HG03196 (cell line): ENCODE results near the gene CSNK1D.

Experiments
- ATAC-seq: cut with Tn5 transposase; IDR thresholded peaks from one replicate; pipeline ENCODE4 v1.9.1; 2021; ENCODE audit not compliant: unreplicated experiment

The CSNK1D gene

DNA sequence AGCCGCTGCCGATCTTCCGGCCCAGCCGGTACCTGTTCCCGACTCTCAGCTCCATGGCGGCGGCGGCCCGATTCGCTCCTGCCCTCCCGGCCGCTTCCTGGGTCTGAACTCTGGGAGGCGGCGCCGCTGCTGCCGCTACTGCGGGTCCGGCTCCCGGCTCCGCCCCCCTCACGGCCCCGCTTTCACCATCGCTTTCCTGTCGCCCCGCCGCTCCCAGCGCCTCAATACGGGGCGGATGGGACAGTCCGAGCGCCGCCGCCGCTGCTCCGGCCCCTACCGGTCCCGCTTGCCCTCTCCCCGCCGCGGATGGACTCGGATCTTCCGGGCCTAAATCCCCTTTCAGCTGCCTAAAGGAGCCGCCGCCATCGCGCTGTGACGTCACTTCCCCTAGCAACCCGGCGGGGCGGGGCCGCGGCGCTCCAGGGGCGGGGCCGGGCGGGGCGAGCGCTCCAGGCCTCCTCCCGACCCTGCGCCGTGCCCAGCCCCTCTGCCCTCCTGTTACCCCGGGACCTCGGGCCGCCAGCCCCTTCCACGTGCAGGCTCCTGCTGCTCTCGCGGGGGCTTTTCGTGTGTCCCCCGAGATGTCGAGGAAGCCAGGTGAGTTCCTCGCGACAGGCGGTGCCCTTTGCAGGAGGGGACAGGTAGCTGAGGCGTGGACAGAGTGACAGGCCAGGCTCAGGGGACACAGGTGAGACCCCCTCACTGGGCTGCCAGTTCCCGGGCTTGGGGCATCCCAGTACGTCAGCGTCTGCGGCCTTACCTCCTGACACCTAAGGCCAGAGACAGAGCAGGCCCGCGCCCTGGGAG is at the start of gene CSNK1D:
CSNK1D (minus strand) TSS at position 374 of the 807 bp plus-strand sequence; CDS start at position 55, 319 bp downstream.
- peak; percentile 71 for ATAC-seq

DNA sequence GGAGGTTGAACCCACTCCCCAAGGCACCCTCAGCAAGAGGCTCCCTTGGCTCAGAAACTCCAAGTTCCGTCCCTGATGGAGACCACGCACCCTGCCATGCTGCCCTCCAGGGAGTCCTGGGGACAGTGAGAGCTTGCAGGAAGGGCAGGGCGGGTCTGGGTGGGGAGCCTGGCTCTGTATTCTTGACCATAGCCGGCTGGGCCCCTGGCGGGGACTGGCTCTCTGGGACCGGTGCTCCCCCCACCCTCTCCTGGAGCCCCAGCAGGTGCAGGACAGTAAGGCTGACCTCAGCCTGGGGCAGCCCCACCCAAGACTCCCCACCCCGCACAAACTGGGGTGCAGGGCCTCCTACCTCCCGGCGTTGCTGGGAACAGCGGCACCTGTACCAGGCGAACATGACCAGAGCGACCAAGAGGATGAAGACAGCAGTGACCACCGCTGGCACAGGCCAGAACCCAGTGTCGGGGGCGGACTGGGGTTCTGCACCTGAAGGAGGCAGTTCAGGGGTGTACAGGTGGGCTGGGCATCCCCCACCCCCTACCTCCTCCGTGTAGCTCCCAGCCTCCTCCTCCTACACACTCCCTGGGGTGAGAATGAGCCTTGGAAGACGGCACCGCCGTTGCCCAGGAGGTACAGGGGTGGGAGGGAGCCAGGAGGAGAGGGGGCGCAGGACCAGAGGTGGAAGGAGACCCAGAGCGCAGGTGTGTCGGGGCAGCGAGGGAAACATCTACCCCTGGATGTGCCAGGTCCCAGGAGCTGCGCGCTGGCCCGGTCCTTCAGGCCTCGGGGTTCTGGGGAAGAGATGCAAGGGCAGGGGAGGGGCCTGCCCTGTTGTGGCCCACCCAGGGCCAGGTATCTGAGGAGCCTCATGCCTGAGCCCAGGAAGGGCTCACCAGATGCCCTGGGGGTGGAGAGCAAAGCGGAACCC is 49.3 kb upstream of the CSNK1D start:
- no peak for ATAC-seq

DNA sequence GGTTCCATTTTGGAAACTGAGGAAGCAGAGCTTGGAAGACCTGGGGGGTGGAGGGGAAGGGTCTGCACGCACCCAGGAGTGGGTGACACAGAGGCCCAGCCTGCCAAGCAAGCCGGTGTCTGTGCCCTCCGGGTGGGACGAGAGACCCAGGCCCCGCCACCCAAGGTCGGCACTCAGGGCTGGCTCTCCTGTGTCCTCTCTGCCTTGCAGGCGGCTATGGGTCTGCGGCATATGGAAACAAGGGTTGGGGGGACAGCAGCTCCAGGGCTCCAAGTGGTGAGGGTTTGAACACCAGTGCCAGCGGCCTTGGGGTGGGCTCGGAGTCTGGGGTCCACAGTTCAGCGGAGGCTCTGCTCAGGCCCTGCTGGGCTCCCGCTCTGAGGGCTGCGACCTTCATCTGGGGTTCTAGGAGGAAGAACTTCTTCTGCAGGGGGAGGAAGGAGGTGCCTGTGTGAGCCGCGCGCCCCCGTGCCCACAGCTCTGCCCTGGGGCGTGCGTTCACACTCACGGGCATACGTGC is 48.5 kb upstream of the CSNK1D start:
- no peak for ATAC-seq

DNA sequence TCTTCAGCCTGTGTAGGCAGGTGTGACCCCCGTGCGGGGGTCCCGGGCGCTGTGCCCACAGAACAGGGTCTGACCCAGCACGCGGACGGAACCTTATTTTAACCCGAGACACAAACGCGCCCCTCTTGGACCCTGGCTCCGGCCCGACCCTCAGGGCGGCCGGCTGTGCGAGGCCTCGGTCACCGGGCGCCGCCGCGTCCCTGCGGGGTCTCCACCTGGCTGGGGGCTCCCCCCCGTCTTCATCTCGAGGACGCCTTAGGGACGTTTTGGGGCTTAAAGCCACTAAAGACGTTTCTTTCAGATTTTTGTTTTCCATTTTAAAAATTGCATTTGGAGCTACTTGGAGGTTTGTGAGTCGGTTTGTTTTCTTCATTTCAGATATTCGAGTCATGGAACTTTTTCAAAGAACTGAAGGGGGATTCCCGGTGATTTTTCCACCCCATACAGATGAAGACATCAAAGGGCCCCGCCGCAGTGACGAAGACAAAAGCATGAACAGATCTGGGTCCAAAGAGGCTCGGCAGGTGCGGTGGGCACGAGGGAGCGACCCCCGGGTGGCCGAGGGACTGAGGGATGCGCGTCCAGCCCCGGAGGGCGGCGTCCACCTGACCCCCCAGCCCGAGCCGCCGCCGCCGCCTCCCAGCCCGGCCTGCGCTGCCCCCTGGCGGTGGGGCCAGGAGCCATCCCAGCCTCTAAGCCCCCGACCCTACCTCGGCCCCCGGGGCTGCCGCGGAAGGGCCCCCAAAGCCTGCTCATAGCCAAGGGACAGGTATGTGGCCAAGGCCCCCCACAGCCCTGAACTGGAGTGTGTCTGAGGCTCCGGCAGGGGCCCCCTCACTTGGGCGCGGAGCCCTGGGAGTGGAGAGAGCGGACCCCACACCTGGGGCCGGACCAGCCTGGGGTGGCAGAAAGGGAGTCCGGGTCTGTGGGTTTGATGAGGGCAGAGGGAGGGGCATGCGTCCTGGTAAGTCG is 47.7 kb upstream of the CSNK1D start:
- no peak for ATAC-seq

DNA sequence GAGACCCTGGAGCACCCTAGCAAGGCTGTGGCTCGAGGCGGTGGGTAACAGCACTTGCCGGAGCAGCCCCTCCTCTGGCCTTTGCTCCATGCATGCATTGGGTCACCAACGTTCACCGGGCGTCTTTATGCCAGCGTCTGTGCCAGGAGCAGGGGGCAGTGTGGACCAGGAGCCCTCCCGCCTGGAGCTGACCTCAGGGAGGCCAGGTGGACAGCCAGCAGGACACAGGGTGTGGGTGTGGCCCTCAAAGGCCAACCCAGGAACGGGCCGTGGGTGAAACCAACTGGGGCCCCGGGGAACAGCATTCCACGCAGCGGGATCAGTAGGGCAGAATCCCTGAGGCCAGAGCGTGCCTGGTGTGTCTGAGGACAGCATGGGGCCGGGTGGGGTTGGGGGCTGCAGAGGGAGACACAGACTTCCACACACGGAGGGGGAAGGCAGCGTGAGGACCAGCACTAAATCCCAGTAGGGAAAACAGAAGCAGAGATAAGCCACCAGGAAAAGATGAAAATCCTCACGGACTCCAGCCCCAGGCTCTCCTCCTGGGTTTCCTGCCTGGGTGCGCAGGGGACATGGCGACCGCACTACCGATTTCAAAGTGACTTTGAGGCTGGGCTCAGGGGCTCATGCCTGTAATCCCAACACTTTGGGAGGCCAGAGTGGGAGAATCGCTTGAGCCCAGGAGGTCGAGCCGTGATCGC is 46.8 kb upstream of the CSNK1D start:
- no peak for ATAC-seq

DNA sequence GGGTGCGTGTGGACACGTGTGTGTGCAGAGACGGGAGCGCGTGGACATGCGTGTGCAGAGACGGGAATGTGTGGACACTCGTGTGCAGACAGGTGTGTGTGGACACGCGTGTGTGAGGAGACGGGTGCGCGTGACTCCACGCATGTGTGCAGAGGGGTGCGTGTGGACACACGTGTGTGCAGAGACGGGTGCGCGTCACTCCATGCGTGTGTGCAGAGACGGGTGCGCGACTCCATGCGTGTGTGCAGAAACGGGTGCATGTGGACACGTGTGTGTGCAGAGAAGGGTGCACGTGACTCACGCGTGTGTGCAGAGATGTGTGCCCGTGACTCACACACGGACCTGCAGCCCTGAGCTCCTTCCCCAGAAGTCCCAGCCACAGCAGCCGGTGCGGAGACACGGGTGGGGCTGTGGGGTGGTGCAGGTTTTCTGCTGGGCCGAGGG is 46.1 kb upstream of the CSNK1D start:
- ATAC-seq = no peak

DNA sequence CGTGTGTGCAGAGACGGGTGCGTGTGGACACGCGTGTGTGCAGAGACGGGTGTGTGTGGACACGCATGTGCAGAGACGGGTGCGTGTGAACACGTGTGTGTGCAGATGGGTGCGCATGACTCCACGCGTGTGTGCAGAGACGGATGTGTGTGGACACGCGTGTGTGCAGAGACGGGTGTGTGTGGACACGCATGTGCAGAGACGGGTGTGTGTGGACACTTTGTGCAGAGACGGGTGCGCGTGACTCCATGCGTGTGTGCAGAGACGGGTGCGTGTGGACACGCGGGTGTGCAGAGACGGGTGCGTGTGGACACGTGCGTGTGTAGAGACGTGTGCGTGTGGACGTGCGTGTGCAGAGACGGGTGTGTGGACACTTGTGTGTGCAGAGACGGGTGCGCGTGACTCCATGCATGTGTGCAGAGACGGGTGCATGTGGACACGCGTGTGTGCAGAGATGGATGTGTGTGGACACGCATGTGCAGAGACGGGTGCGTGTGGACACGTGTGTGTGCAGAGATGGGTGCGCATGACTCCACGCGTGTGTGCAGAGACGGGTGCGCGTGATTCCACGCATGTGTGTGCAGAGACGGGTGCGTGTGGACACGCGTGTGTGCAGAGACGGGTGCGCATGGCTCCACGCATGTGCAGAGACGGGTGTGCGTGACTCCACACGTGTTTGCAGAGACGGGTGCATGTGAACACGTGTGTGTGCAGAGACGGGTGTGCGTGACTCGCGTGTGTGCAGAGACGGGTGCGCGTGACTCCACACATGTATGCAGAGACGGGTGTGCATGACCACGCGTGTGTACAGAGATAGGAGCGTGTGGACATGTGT is 45.5 kb upstream of the CSNK1D start:
- ATAC-seq = no peak

DNA sequence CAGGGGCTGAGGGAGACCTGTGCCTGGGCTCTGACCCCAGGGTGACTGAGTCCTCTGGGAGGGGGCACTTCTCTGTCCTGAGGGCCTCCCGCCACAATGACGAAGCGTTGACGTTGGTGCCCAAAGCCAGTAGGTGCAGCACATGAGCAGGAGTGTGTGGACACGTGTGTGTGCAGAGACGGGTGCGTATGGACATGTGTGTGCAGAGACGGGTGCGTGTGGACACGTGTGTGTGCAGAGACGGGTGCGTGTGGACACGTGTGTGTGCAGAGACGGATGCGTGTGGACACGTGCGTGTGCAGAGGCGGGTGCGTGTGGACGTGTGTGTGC is 44.6 kb upstream of the CSNK1D start:
- no peak for ATAC-seq

DNA sequence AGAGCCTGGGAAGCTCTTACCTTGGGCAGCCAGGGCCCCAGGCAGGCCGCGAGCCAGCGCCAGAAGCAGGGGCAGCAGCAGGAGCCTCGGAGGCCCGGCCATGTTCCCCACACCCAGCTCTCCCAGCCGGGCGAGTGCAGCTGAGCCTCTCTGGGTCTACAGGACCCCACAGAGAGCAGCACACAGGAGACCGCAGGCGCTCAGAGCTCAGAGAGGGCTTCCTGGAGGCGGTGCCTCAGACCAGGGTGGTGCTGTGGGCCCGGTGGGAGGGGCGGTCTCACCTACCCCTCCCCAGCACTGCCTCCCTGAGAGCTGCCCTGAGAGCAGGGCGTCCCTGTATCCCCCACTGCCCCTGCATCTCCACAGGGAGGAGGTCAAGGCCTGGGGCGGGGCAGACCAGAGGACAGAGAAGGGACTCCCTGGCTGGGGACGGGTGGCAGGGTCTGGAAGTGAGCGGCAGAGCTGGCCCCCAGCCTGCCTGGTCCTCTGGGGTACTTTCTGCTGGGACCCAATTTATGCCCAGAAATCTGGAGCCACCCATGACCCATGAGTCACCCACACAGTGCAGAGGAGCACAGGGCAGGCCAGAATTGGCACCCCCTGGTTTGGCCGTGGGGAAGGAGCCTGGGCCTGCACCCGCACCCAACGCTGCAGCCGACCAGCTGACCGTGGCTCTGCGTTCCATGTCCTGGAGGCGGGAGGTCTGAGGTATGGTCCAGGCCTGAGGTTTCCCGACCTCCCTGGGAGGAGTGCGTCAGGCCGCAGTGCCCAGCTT is 44.1 kb upstream of the CSNK1D start, which contains the start of gene CD7:
CD7 (minus strand) TSS at position 215 of the 775 bp plus-strand sequence; CDS start at position 102, 113 bp downstream.
- no peak for ATAC-seq

DNA sequence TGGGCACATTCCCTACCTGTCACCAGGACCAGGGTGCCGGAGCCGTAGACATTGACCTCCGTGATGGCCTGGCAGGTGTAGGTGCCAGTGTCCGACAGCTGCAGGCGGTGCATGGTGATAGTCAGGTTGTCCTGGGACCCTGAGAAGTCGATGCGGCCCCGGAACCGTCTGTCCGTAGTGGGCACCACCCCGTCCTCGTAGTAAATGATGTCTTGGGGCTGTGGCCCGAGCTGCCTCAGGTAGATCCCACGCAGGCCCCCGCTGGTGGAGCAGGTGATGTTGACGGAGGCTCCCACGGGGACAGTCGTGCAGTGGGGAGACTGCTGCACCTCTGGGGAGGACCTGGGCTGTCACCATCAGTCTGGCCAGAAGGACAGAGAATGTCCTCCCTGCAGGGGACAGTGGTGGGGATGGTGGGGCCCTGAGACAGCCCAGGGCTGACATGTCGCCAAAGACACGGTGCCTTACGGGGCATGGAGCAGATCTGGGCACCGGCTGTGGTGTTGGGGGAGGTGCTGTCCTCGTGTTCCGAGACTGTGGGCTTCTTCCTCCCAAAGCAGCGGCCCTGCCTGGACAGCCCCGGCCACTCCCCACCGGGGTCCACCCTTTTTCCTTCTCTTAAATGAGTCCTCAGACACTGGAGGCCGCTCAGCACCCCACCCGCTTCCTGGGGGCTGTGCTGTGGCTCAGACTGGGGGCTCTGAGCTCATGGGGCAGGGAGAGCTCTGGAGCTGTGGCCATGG is 43.3 kb upstream of the CSNK1D start:
- no peak for ATAC-seq

DNA sequence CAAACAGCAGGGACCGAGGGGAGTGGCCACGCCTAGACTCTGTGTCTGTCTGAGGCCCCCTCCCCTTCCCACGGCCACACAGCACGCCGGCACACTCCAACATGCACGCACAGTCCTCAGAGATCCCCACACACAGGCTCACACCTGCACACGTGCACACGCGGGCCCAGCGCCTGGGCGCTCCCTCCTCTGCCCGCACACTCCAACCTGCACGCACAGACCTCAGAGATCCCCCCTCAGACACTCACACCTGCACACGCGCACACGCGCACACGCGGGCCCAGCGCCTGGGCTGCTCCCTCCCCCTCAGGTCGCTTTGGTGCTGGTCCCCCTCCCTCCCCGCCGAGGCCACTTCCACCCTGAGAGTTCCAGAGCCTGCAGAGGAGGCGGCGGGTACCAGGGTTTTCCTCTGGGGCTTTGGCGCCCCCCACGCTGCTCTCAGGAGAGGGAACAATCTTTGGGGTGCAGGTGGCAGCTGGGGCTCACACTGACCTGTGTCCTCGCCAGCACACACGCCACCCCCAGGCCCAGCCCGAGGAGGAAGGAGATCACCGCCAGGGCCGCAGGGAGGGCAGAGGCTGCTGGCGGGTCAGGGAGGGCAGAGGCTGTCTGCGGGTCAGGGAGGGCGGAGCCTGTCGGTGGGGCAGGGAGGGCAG is 42.3 kb upstream of the CSNK1D start:
- no peak for ATAC-seq

DNA sequence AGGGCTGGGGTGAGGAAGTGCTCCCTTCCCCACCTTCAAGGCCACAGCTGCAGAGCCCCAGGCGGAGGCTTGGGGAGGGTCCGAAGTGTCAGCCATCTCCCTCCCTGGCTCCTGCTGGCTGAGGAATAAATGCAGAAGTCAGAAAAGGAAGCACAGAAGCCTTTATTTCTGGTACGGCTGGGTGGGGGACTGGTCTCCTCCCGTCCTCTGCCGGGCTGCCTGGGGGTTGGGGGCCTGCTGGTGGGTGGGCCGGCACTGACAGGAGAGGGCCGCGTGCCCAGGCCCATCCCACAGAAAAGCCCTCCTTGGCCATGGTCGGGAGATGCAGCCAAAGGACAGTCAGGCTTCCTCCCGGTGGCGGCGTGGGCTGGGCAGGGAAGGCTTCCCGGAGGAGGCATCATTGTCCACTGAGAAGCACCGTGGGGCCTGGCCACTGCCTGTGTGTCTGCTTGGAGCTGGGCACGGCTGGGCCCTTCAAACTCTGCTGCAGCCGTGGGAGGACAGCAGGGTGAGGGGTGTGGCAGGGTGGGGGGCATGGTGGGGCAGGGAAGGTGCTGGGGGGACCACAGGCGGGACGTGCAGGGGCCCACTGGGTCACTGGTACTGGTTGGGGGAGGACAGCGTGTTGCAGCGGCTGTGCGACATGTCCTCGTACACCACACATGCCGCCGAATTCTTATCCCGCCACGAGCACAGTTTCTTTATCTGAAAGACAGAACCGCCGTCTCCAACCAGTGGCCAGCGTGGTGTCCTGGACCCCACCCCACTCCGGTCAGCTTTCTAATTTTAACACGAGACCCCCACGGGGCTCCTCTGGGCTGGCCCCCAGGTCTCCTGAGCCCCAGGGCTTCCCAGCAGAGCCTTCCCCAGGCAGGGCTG is 41.5 kb upstream of the CSNK1D start:
- no peak for ATAC-seq

DNA sequence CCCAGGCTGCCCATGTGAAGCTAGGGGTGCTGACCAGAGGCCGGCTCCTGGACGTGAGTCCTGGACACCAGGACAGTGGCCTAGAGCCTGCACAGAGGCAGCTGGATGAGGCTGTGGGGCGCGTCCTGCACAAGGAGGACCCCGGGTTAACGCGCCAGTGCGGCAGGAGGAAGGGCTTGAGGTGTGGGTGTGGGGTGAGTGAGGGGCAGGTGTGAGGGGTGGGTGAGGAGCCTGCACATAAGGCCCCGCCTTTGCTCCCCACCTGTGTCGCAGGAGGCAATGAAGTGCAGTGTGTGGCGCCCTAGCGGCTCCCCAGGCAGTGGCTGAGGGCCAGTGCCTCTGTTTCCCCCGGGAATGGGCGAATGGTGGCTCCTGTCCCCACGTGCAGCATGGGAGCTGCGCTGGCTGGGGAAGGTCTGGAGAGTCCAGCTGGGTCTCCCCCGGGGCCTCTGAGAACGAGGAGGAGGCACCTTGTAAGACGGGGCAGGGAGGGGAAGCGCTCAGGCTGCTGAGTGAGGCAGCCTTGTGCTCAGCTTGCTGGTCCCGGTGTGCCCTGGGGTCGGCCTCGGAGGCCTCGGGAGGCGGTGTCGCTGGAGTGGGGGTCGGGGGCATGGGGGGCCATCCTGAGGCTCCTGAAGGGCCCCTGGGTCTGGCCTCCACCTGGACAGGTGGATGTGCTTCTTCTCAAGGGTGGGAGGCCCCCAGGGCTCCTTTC is 40.7 kb upstream of the CSNK1D start:
- ATAC-seq = no peak

DNA sequence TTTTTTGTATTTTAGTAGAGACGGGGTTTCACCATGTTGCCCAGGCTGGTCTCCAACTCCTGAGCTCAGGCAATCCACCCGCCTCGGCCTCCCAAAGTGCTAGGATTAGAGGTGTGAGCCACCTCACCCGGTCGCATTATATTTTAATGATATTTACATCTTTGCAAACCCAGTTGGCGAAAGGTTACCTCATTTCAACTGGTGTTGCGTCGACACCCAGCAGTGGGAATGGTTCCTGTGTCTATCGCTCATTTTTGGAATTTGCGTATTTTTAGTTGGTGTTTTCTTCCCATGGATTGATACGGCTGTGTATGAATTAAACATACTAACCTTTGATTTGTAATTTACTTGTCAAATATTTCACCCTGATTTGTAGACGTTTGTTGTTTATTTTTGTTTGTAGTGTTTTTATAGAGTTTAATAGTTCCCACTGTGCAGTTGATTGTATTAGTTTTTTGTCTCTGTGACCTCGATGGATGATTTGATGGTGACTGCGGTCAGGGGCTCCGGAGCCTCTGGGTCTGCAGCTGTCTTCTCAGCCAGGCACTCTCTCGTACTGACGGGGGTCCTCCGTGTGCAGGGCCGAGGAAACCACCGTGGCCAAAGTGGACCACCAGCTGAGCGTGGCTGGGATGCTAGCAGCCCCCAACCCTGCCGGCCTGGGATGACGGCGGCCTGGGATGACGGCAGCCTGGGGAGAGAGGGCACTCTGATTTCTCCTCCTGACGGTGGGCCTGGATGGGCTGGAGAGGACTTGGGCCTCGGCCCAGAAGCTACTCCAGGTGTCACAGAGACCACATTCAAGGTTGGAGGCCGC is 39.9 kb upstream of the CSNK1D start:
- ATAC-seq = no peak

DNA sequence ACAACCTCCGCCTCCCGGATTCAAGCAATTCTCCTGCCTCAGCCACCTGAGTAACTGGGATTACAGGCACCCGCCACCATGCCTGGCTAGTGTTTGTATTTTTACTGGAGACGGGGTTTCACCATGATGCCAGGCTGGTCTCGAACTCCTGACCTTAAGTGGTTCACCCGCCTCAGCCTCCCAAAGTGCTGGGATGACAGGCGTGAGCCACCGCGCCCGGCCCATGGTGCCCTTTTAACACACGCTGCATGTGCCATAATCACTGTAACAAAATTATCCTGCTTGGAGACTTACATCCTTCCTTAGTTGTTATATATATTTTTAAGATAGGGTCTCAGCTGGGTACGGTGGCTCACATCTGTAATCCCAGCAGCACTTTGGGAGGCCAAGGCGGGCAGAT is 38.5 kb upstream of the CSNK1D start:
- ATAC-seq = no peak
